Colonic mucosa (tissue), 4 donors: ENCODE measurements around the gene DDIT4L. TPM values are rescaled to one million over a fixed set of nuclear protein-coding genes. Genes with fewer than 3 reads are reported as not detected.
"Not testable (repeated sequence)": the region's sequence is repeated elsewhere in the genome, so short reads cannot be mapped to it uniquely, and the experiment has no call there.

ENCODE experiments used
- DNase-seq: peaks from one replicate; pipeline ENCODE4 v3.0.0-alpha.2; 2020
- H3K27ac ChIP-seq: fragments of 200-600 bp; one replicate; pipeline ENCODE4 v1.8.0; 2021
- H3K27me3 ChIP-seq: fragments of 200-600 bp; one replicate; pipeline ENCODE4 v1.8.0; 2021
- H3K36me3 ChIP-seq: fragments of 200-600 bp; one replicate; pipeline ENCODE4 v1.8.0; 2021
- H3K4me1 ChIP-seq: fragments of 200-600 bp; one replicate; pipeline ENCODE4 v1.8.0; 2021; ENCODE audit warnings: mild to moderate bottlenecking
- H3K4me3 ChIP-seq: fragments of 200-600 bp; one replicate; pipeline ENCODE4 v1.8.0; 2021
- H3K9ac ChIP-seq, 2 donors: one replicate each; pipeline ENCODE4 v1.7.0; 2013; ENCODE audit warnings: control low read depth in 2 of 2, low read depth in 2 of 2, low read length in 2 of 2
- H3K9me3 ChIP-seq: fragments of 200-600 bp; one replicate; pipeline ENCODE4 v1.8.0; 2021
- CTCF ChIP-seq: fragments of 200-600 bp; IDR thresholded peaks from one replicate; pipeline ENCODE4 v1.8.0; 2022; ENCODE audit warnings: antibody characterized with exemption, mild to moderate bottlenecking
- intact Hi-C: fragments of 100-400 bp; cut with DNase I; formaldehyde crosslinking; loops from one replicate; pipeline ENCODE4 v1.14.1; 2022
- total RNA-seq, 2 donors: library from RNA; stranded (reverse); fragmentation: NEBNext Ultra II Directional in 1 of 2; extraction: Animal tissue kit (Norgen Biotek cat#: 25700) in 1 of 2; gene quantifications; one replicate each; pipeline ENCODE4 v1.2.1, GENCODE V29; 2021
- donor health status: healthy.
- donor health status: DM: no; HTN: no; CAD: no.
- donor health status: DM: no; HTN: no; CAD: no.

DDIT4L gene
- total RNA-seq, 2 donors from 2014 or later = 0.72 TPM; not detected in 1

- Histone ChIP-seq H3K27me3 (no peaks in the 10 kb centered on the region), H3K9me3 (no peaks in the 10 kb centered on the region), H3K9ac (no peak overlapping the region), H3K4me3 (no peak overlapping the region), H3K27ac (no peak overlapping the region), H3K36me3 (no peaks in the 10 kb centered on the region), H3K4me1 (no peaks in the 10 kb centered on the region)
- intact Hi-C loops = no loop called here
- no peak for TF ChIP-seq CTCF
- no peak for DNase-seq
These were observed 43.1 kb downstream of the DDIT4L start for GRCh38 chr4:100147198-100147597.

- H3K4me1 ChIP-seq = no peaks in the 10 kb centered on the region
- H3K9me3 ChIP-seq = no peaks in the 10 kb centered on the region
- no peaks in the 10 kb centered on the region for H3K36me3 ChIP-seq
- no peak for DNase-seq
- H3K4me3 ChIP-seq = no peak overlapping the region
- intact Hi-C loops = no loop called here
- no peak for TF ChIP-seq CTCF
- no peak overlapping the region for H3K9ac ChIP-seq
- no peak overlapping the region for H3K27ac ChIP-seq
- no peaks in the 10 kb centered on the region for H3K27me3 ChIP-seq
These were observed 43.5 kb downstream of the DDIT4L start for GRCh38 chr4:100146756-100147155.

- H3K9me3 ChIP-seq, H3K27me3 ChIP-seq, intact Hi-C loops, H3K36me3 ChIP-seq, H3K4me1 ChIP-seq, H3K27ac ChIP-seq, DNase-seq, H3K4me3 ChIP-seq, H3K9ac ChIP-seq: not testable (repeated sequence)
These were observed 52.9 kb downstream of the DDIT4L start for GRCh38 chr4:100137320-100137719.

Other genes starting within 250 kb of the DDIT4L start
- gene DNAJB14, start 243.8 kb downstream of the DDIT4L start, total RNA-seq = 10 to 100 TPM; 41.9 to 57.2 TPM
- 100 to 1,000 TPM; 227 to 564 TPM for gene H2AZ1, start 240.2 kb downstream of the DDIT4L start, total RNA-seq